Activated naive CD4-positive, alpha-beta T cell treated with anti-CD3 and anti-CD28 coated beads, Interleukin-2, amount 50 U/mL, for 72 hours (primary cell): ENCODE measurements around the gene PMEPA1. TPM values are rescaled to one million over a fixed set of nuclear protein-coding genes. Genes with fewer than 3 reads are reported as not detected.
A peak's percentile ranks its signal among the peaks of the same experiment; 100 is the strongest.

Experiments used
- ATAC-seq, 2 donors: fragments of 150-1000 bp; cut with Tn5 transposase; 2 replicates each; pipeline ENCODE4 v1.10.0; 2021; ENCODE audit warnings: mild to moderate bottlenecking in 2 of 2, moderate library complexity in 2 of 2
- DNase-seq, 2 donors: peaks; one replicate each; pipeline ENCODE4 v3.0.0; 2021 to 2022; ENCODE audit warnings: low spot score in 2 of 2
- H3K27ac Mint-ChIP-seq, 2 donors: one replicate each; pipeline ENCODE4 v1.8.0; 2022; ENCODE audit warnings: mild to moderate bottlenecking in 2 of 2, mixed read lengths in 2 of 2
- H3K36me3 Mint-ChIP-seq, 2 donors: one replicate each; pipeline ENCODE4 v1.8.0; 2022; ENCODE audit warnings: mixed read lengths in 2 of 2
- H3K9me3 Mint-ChIP-seq, 2 donors: one replicate each; pipeline ENCODE4 v1.8.0; 2022; ENCODE audit warnings: mixed read lengths in 2 of 2
- total RNA-seq, 2 donors: library from RNA; stranded (reverse); gene quantifications; one replicate each; pipeline ENCODE4 v1.2.3, GENCODE V29; 2022

Gene PMEPA1, protein sequence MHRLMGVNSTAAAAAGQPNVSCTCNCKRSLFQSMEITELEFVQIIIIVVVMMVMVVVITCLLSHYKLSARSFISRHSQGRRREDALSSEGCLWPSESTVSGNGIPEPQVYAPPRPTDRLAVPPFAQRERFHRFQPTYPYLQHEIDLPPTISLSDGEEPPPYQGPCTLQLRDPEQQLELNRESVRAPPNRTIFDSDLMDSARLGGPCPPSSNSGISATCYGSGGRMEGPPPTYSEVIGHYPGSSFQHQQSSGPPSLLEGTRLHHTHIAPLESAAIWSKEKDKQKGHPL
- total RNA-seq: 1 to 10 TPM; 2.2 to 3.9 TPM

- H3K27ac Mint-ChIP-seq: peak within 1 kb of the TSS in 1 of 2 donors; percentile 81
- peak; percentile 89 to 92 for ATAC-seq
- peak; percentile 90 to 94 for DNase-seq
- no peaks in the 10 kb centered on the region for H3K9me3 Mint-ChIP-seq
- peaks cover 5% of the 10 kb centered on the region in 2 donors for H3K36me3 Mint-ChIP-seq
Observed at GRCh38 chr20:57709823-57710799, at the start of gene PMEPA1. Gene PMEPA1 (minus strand): TSS chr20:57710015. CDS start chr20:57709582, 433 bp downstream.

- ATAC-seq (no peak), DNase-seq (no peak)
- Mint-ChIP-seq H3K27ac (no peak overlapping the region), H3K36me3 (no peaks in the 10 kb centered on the region), H3K9me3 (no peaks in the 10 kb centered on the region)
Observed at GRCh38 chr20:57757767-57758166, 48.0 kb upstream of the PMEPA1 start.

GRCh38 chr20:57756921-57757320, 47.1 kb upstream of the PMEPA1 start:
- DNase-seq (no peak), ATAC-seq (no peak)
- H3K36me3 Mint-ChIP-seq: no peaks in the 10 kb centered on the region
- H3K9me3 Mint-ChIP-seq: no peaks in the 10 kb centered on the region
- H3K27ac Mint-ChIP-seq: no peak overlapping the region

DNA sequence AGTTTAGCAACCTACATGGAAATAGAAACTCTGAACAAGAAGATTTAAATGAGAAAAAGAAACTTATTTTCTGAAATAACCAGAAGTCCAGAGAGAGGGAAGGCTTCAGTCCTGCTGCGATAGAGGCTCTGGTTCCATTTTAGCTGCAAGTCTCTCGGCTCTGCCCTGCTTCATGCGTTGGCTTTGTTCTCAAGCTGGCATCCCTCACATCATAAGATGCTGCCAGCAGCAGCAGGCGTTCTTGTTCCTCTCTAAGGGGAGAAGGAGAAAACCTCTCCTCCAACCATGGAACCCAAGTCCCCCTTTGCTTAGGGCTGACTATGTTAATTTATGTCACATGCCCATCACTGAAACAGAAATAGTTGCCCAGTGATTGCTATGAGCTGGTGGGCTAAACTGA, 46.4 kb upstream of the PMEPA1 start:
- H3K9me3 Mint-ChIP-seq: no peaks in the 10 kb centered on the region
- no peaks in the 10 kb centered on the region for H3K36me3 Mint-ChIP-seq
- ATAC-seq (no peak), DNase-seq (no peak)
- H3K27ac Mint-ChIP-seq: no peak overlapping the region

GRCh38 chr20:57755609-57756008, 45.8 kb upstream of the PMEPA1 start:
- Mint-ChIP-seq H3K36me3 (no peaks in the 10 kb centered on the region), H3K9me3 (no peaks in the 10 kb centered on the region), H3K27ac (no peak overlapping the region)
- no peak for DNase-seq
- no peak for ATAC-seq

DNA sequence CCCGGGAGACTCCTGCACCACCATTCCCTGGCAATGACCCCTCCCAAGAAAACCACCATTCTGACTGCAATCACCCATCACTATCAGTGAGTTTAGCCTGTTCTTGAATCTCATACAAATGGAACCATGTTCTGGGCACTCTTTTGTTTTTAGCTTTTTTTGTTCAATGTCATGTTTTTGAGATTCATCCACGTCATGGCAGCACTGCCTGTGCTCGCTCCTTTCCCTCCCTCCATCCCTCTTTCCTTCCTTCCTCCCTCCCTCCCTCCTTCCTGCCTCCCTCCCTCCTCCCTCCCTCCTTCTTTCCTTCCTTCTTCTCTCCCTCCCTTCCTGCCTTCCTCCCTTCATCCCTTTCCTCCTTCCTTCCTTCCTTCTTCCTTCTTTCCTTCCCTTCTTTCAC, 44.4 kb upstream of the PMEPA1 start:
- no peaks in the 10 kb centered on the region for H3K36me3 Mint-ChIP-seq
- H3K27ac Mint-ChIP-seq: no peak overlapping the region
- ATAC-seq (no peak), DNase-seq (no peak)
- H3K9me3 Mint-ChIP-seq: no peaks in the 10 kb centered on the region

DNA sequence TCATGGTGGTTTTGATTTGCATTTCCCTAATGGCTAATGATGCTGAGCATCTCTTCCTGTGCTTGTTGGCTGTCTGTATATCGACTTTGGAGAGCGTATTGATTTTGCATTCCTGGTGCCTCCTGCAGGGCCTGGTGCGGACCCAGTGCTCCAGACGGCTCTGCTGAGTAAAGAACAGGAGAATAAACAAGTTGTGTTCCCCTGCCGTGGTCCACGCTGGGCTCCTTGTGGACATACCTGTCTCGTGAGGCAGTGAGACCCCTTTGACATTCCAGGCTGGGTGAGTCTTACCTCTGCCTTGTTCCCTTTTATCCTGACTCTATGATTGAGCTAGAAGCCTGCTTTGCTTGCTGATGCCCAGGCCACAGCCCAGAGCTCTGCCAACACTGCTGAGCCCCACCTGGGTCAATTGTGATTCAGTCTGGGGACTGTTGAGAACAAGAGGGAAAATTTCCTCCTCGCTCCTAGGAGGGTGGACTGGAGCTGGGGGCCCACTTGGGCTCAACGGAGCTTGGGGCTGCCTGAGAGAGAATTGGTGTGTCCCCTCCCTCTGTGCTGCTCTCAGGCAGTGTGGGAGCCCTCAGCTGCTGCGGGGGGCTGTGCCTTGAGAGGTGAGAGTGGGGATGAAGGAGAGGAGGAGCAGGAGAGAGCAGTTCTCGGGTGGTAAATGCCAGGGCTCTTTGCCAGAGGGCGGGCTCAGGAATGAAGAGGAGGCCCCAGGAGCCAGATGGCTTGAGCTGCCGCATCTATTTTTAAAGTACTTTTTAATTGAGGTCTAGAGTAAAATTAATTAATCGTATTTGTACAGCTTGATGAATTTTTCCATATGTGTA, 43.7 kb upstream of the PMEPA1 start:
- Mint-ChIP-seq H3K36me3 (no peaks in the 10 kb centered on the region), H3K9me3 (no peaks in the 10 kb centered on the region), H3K27ac (no peak overlapping the region)
- DNase-seq: no peak
- ATAC-seq: no peak

DNA sequence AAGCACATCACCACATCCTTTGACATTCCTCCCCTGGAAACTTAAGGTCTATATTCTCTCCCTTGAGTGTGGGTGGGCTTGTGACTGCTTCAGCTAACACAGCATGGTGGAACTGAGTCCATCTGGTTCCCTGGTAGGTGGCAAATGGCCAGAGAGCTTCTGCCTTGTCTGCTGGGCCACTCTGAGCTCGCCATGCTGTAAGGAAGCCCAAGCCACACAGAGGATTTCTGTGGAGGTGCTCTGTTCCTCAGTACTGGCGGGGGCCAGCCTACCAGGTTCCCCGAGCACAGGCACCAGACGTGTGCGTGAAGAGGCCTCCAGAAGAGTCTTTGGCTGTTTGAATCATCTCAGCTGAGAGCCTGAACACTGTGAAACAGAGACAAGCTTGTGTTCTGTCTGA, 41.6 kb upstream of the PMEPA1 start:
- no peaks in the 10 kb centered on the region for H3K9me3 Mint-ChIP-seq
- no peak overlapping the region for H3K27ac Mint-ChIP-seq
- ATAC-seq: no peak
- no peak for DNase-seq
- H3K36me3 Mint-ChIP-seq: no peaks in the 10 kb centered on the region

- Mint-ChIP-seq H3K36me3 (no peaks in the 10 kb centered on the region), H3K27ac (no peak overlapping the region), H3K9me3 (no peaks in the 10 kb centered on the region)
- DNase-seq (no peak), ATAC-seq (no peak)
Observed at GRCh38 chr20:57749869-57750268, 40.1 kb upstream of the PMEPA1 start.

- peak in 1 of 2 donors; percentile 39 for ATAC-seq
- peak overlapping the region in 1 of 2 donors; percentile 47 for H3K27ac Mint-ChIP-seq
- H3K9me3 Mint-ChIP-seq: no peaks in the 10 kb centered on the region
Observed at GRCh38 chr20:57749131-57749690, 39.4 kb upstream of the PMEPA1 start.

GRCh38 chr20:57748601-57749130, 38.9 kb upstream of the PMEPA1 start:
- peak overlapping the region in 1 of 2 donors; percentile 47 for H3K27ac Mint-ChIP-seq
- no peaks in the 10 kb centered on the region for H3K36me3 Mint-ChIP-seq
- no peaks in the 10 kb centered on the region for H3K9me3 Mint-ChIP-seq

More at GRCh38 chr20:57749131-57749690, 39.4 kb upstream of the PMEPA1 start:
- DNase-seq: no peak
- H3K36me3 Mint-ChIP-seq: no peaks in the 10 kb centered on the region

DNA sequence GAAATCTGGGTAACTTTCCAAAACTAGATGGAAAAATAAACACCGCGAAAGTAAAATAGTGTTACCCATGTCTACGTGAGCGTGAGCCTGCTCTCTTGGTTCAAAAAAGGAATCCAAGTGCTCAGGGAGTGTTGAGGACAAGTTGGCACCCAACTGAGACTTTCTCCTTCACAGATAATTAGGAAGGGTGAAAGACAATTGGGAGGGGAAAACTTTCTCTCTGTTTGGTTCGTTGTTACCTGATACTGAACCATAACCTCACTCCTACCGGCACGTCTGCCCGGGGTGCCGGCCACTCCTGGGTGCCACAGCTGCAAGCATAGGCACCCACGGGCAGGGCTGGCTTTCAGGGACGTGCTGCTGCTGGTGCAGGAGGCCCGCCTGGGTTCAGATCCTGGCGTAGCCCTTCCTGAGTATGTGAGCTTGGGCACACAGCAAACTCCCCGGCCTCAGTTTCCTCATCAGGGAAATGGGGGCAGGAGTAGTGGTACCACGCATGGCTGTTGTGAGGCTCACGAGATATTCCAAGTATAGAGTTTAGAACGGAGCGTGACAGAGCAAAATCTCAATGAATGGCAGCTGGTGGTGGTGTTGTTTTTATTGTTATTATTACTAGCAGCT, 38.2 kb upstream of the PMEPA1 start:
- no peaks in the 10 kb centered on the region for H3K9me3 Mint-ChIP-seq
- ATAC-seq: no peak
- H3K36me3 Mint-ChIP-seq: no peaks in the 10 kb centered on the region
- DNase-seq: no peak
- no peak overlapping the region for H3K27ac Mint-ChIP-seq

More at GRCh38 chr20:57748601-57749130, 38.9 kb upstream of the PMEPA1 start:
- peak; percentile 46 to 69 for DNase-seq
- peak; percentile 94 to 95 for ATAC-seq

GRCh38 chr20:57746832-57747404, 37.1 kb upstream of the PMEPA1 start:
- DNase-seq: no peak
- Mint-ChIP-seq H3K9me3 (no peaks in the 10 kb centered on the region), H3K27ac (no peak overlapping the region), H3K36me3 (no peaks in the 10 kb centered on the region)
- no peak for ATAC-seq

- no peak for ATAC-seq
- H3K27ac Mint-ChIP-seq: no peak overlapping the region
- no peaks in the 10 kb centered on the region for H3K36me3 Mint-ChIP-seq
- no peaks in the 10 kb centered on the region for H3K9me3 Mint-ChIP-seq
- no peak for DNase-seq
Observed at GRCh38 chr20:57746201-57746600, 36.4 kb upstream of the PMEPA1 start.

DNA sequence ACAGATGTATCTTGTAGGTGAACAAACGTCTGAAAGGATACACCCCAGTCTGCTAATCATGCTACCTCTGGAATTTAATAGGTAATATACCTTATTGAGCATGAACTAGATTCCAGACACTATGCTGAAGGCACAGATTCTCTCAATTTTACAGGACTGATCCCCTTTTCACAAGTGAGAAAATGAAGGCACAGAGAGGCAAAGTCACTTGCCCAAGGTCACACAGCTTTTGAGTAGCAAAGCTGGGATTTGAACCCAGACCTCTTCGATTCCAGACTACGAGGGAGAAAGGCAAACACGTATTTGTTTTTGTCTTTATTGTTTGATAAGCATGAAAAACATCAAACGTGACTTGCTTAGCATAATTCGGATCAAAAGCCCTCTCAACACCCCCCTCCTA, 34.4 kb upstream of the PMEPA1 start:
- no peak for DNase-seq
- H3K36me3 Mint-ChIP-seq: no peaks in the 10 kb centered on the region
- H3K9me3 Mint-ChIP-seq: no peaks in the 10 kb centered on the region
- ATAC-seq: no peak
- H3K27ac Mint-ChIP-seq: no peak overlapping the region
